ENCODE measurements around the gene PCSK5. TPM values are rescaled to one million over a fixed set of nuclear protein-coding genes. Genes with fewer than 3 reads are reported as not detected.
A peak's percentile ranks its signal among the peaks of the same experiment; 100 is the strongest.

PCSK5 gene
- polyA plus RNA-seq, 3 donors: 4.8 to 13.0 (median 7.1) TPM

- H3K36me3 ChIP-seq (replicated peaks in 1 of 2; ENCODE audit: control insufficient read depth in 1 of 2, insufficient read depth in 2 of 2, low read length in 2 of 2): peaks cover 5 to 27% of the 10 kb centered on the region in 2 donors
- H3K4me1 ChIP-seq (ENCODE audit: control insufficient read depth in 1 of 2, insufficient read depth in 2 of 2, low read length in 2 of 2): peaks cover 5 to 9% of the 10 kb centered on the region in 2 donors
- peaks cover 3% of the 10 kb centered on the region for H4K20me1 ChIP-seq (ENCODE audit: insufficient read depth, low read length)
- H3K27ac Mint-ChIP-seq: peak overlapping the region in 1 of 7 donors; percentile 7
- peaks cover 21% of the 10 kb centered on the region for H3K4me1 Mint-ChIP-seq
- peaks cover 43 to 44% of the 10 kb centered on the region in 2 donors for H3K36me3 Mint-ChIP-seq
- H3K4me3 ChIP-seq (replicated peaks in 1 of 3; ENCODE audit: low read depth in 2 of 3, low read length in 3 of 3): no peak overlapping the region
- no peak for TF ChIP-seq CTCF (IDR thresholded peaks at IDR 0.05)
- no peaks in the 10 kb centered on the region for H3K79me2 ChIP-seq (ENCODE audit: insufficient read depth, low read length)
- intact Hi-C loops (cut with micrococcal nuclease): no loop called here
- no peak overlapping the region for H3K9ac ChIP-seq (ENCODE audit: insufficient read depth, low read length, poor library complexity, severe bottlenecking)
- H3K4me3 Mint-ChIP-seq: no peak overlapping the region
- H3K27me3 ChIP-seq (ENCODE audit: control insufficient read depth in 2 of 2, insufficient read depth in 2 of 2, low read length in 2 of 2): no peaks in the 10 kb centered on the region
- H3K27me3 Mint-ChIP-seq (ENCODE audit: low read depth in 3 of 3): peaks cover 0 to 3% (median 2%) of the 10 kb centered on the region in 3 donors
- H3K9me3 ChIP-seq (replicated peaks in 1 of 2; ENCODE audit: control insufficient read depth in 1 of 2, insufficient read depth in 1 of 2, low read length in 2 of 2): peaks cover 0 to 9% of the 10 kb centered on the region in 2 donors
- DNase-seq: no peak
- H2AFZ ChIP-seq (ENCODE audit: insufficient read depth, low read depth, low read length, poor library complexity, severe bottlenecking): no peak overlapping the region
- no peak overlapping the region for H3K4me2 ChIP-seq (replicated peaks; ENCODE audit: extremely low read depth, low read length, poor library complexity, severe bottlenecking)
- WGBS (ENCODE audit: insufficient coverage): 89% methylated on average over 3 of the region's 7 CpGs
- H3K9me3 Mint-ChIP-seq: peaks cover 0 to 5% (median 2%) of the 10 kb centered on the region in 7 donors
- H3K27ac ChIP-seq (ENCODE audit: low read depth in 1 of 2, low read length in 2 of 2): no peak overlapping the region
These were observed 49.2 kb downstream of the PCSK5 start for GRCh38 chr9:75939536-75940111.

- peaks cover 4 to 13% of the 10 kb centered on the region in 2 donors for H3K36me3 ChIP-seq (replicated peaks in 1 of 2; ENCODE audit: control insufficient read depth in 1 of 2, insufficient read depth in 2 of 2, low read length in 2 of 2)
- no peaks in the 10 kb centered on the region for H3K79me2 ChIP-seq (ENCODE audit: insufficient read depth, low read length)
- H3K27ac ChIP-seq (ENCODE audit: low read depth in 1 of 2, low read length in 2 of 2): no peak overlapping the region
- H3K4me2 ChIP-seq (replicated peaks; ENCODE audit: extremely low read depth, low read length, poor library complexity, severe bottlenecking): no peak overlapping the region
- peaks cover 40 to 42% of the 10 kb centered on the region in 2 donors for H3K36me3 Mint-ChIP-seq
- peaks cover 0 to 9% of the 10 kb centered on the region in 2 donors for H3K9me3 ChIP-seq (replicated peaks in 1 of 2; ENCODE audit: control insufficient read depth in 1 of 2, insufficient read depth in 1 of 2, low read length in 2 of 2)
- DNase-seq: no peak
- no peak overlapping the region for H3K4me3 ChIP-seq (replicated peaks in 1 of 3; ENCODE audit: low read depth in 2 of 3, low read length in 3 of 3)
- intact Hi-C loops (cut with micrococcal nuclease): no loop called here
- peaks cover 0 to 6% (median 2%) of the 10 kb centered on the region in 7 donors for H3K9me3 Mint-ChIP-seq
- H3K27me3 ChIP-seq (ENCODE audit: control insufficient read depth in 2 of 2, insufficient read depth in 2 of 2, low read length in 2 of 2): no peaks in the 10 kb centered on the region
- peaks cover 5 to 9% of the 10 kb centered on the region in 2 donors for H3K4me1 ChIP-seq (ENCODE audit: control insufficient read depth in 1 of 2, insufficient read depth in 2 of 2, low read length in 2 of 2)
- TF ChIP-seq CTCF (IDR thresholded peaks at IDR 0.05): no peak
- H2AFZ ChIP-seq (ENCODE audit: insufficient read depth, low read depth, low read length, poor library complexity, severe bottlenecking): no peak overlapping the region
- peaks cover 21% of the 10 kb centered on the region for H3K4me1 Mint-ChIP-seq
- H4K20me1 ChIP-seq (ENCODE audit: insufficient read depth, low read length): peaks cover 3% of the 10 kb centered on the region
- 93% methylated on average over 3 of the region's 7 CpGs for WGBS (ENCODE audit: insufficient coverage)
- H3K4me3 Mint-ChIP-seq: no peak overlapping the region
- peaks cover 0 to 3% (median 2%) of the 10 kb centered on the region in 3 donors for H3K27me3 Mint-ChIP-seq (ENCODE audit: low read depth in 3 of 3)
- H3K27ac Mint-ChIP-seq: peak overlapping the region in 2 of 7 donors; percentile 34 to 52
- no peak overlapping the region for H3K9ac ChIP-seq (ENCODE audit: insufficient read depth, low read length, poor library complexity, severe bottlenecking)
These were observed 50.6 kb downstream of the PCSK5 start for GRCh38 chr9:75941066-75941465.
